Fibroblast of the aortic adventitia (primary cell): Measurements from ENCODE around the gene EEF1A2. TPM values are rescaled to one million over a fixed set of nuclear protein-coding genes. Genes with fewer than 3 reads are reported as not detected.
A peak's percentile ranks its signal among the peaks of the same experiment; 100 is the strongest.

Experiments used
- DNase-seq: peaks from one replicate; pipeline ENCODE4 v3.0.0-alpha.2; 2010; ENCODE audit warnings: low read depth
- H3K4me3 ChIP-seq: 2 replicates; pipeline ENCODE4 v1.5.1; 2011; ENCODE audit warnings: low read depth, mild to moderate bottlenecking, control low read depth, low read length, moderate library complexity
- total RNA-seq: library from RNA; depleted of rRNA; stranded (reverse); fragments of >200 nt; gene quantifications from 2 replicates; pipeline ENCODE4 v1.2.3, GENCODE V29; 2012; ENCODE audit warnings: low replicate concordance
- TF ChIP-seq, protein P1 (sequence below): IDR thresholded peaks from 2 replicates; pipeline ENCODE4 v1.5.1; 2011; ENCODE audit warnings: mild to moderate bottlenecking, low read length, control low read depth, inconsistent platforms; ENCODE audit not compliant: insufficient read depth

The EEF1A2 gene
- total RNA-seq, 1 donor, result 0.18 TPM

- no peak for DNase-seq
- H3K4me3 ChIP-seq, result peak overlapping the region; percentile 13
- TF ChIP-seq, protein P1, sequence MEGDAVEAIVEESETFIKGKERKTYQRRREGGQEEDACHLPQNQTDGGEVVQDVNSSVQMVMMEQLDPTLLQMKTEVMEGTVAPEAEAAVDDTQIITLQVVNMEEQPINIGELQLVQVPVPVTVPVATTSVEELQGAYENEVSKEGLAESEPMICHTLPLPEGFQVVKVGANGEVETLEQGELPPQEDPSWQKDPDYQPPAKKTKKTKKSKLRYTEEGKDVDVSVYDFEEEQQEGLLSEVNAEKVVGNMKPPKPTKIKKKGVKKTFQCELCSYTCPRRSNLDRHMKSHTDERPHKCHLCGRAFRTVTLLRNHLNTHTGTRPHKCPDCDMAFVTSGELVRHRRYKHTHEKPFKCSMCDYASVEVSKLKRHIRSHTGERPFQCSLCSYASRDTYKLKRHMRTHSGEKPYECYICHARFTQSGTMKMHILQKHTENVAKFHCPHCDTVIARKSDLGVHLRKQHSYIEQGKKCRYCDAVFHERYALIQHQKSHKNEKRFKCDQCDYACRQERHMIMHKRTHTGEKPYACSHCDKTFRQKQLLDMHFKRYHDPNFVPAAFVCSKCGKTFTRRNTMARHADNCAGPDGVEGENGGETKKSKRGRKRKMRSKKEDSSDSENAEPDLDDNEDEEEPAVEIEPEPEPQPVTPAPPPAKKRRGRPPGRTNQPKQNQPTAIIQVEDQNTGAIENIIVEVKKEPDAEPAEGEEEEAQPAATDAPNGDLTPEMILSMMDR, result no peak
Measured at GRCh38 chr20:63499338-63499969, 571 bp upstream of the EEF1A2 start.

GRCh38 chr20:63497946-63498935 lies 642 bp downstream of the EEF1A2 start:
- no peak overlapping the region for H3K4me3 ChIP-seq
- TF ChIP-seq, protein P1, result no peak
- DNase-seq, result no peak

- H3K4me3 ChIP-seq, result no peak overlapping the region
- TF ChIP-seq, protein P1, result no peak
- DNase-seq, result no peak
Measured at GRCh38 chr20:63497138-63497945, 1.5 kb downstream of the EEF1A2 start.

DNA sequence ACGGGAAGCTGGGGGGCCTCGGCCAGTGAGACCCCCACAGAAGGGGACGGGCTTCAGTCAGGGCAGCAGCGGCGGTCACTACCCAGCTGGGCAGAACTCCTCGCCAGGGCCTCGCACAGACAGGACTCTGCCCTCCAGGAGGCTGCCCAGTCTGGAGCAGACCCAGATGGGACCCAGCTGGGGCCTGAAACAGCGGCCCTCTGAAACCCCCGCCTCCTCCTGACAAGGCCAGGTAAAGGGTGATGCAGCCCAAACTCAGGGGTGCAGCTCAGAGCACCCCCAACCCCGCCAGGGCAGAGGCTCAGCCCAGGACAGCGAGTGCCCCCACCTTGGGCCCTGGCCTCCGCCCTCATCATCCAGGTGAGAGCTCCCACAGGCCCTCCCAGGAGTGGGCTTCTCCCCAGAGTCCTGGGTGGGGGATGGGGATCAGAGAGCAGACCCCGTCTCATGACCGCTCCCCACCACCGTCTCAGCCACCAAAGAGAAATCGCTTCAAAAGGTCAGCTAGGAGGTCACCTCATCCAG lies 2.2 kb downstream of the EEF1A2 start:
- no peak overlapping the region for H3K4me3 ChIP-seq
- TF ChIP-seq, protein P1, result no peak
- no peak for DNase-seq

GRCh38 chr20:63495741-63496595 lies 2.9 kb downstream of the EEF1A2 start:
- TF ChIP-seq, protein P1, result peak; percentile 87
- DNase-seq, result peak; percentile 37
- H3K4me3 ChIP-seq, result peak overlapping the region; percentile 50
